GM18907 (cell line): ENCODE results near the gene GMPPA.

ENCODE experiments used
- ATAC-seq: cut with Tn5 transposase; IDR thresholded peaks from one replicate; pipeline ENCODE4 v1.9.1; 2021; ENCODE audit warnings: mild to moderate bottlenecking, moderate library complexity; ENCODE audit not compliant: unreplicated experiment

Gene GMPPA

GRCh38 chr2:219553463-219553963 lies 54.8 kb downstream of the GMPPA start:
- no peak for ATAC-seq

- no peak for ATAC-seq
Measured at GRCh38 chr2:219554350-219554749, 55.7 kb downstream of the GMPPA start.

GRCh38 chr2:219555956-219556355 lies 57.3 kb downstream of the GMPPA start:
- ATAC-seq, result no peak

GRCh38 chr2:219556413-219556812 lies 57.7 kb downstream of the GMPPA start:
- ATAC-seq, result no peak
